Sigmoid colon (tissue), 7 donors: ENCODE results near the gene SEMA4F. TPM values are rescaled to one million over a fixed set of nuclear protein-coding genes. Genes with fewer than 3 reads are reported as not detected.

Experiments used
- DNase-seq: peaks from one replicate; pipeline ENCODE4 v3.0.0-alpha.2; 2019
- H3K27ac ChIP-seq, 4 donors: fragments of 200-600 bp; sonication (generic); one replicate each; pipeline ENCODE4 v1.5.1; 2016 to 2019; ENCODE audit warnings: mild to moderate bottlenecking in 1 of 4
- H3K27me3 ChIP-seq, 3 donors: fragments of 200-600 bp; sonication (generic); one replicate each; pipeline ENCODE4 v1.5.1; 2019; ENCODE audit warnings: mild to moderate bottlenecking in 1 of 3
- H3K36me3 ChIP-seq, 4 donors: fragments of 200-600 bp; sonication (generic); one replicate each; pipeline ENCODE4 v1.5.1; 2016 to 2019
- H3K4me1 ChIP-seq, 4 donors: fragments of 200-600 bp; sonication (generic); one replicate each; pipeline ENCODE4 v1.5.1; 2017 to 2019
- H3K4me3 ChIP-seq, 4 donors: fragments of 200-600 bp; sonication (generic); one replicate each; pipeline ENCODE4 v1.5.1; 2017 to 2019; ENCODE audit warnings: mild to moderate bottlenecking in 2 of 4, moderate library complexity in 1 of 4
- H3K9me3 ChIP-seq, 4 donors: fragments of 200-600 bp in 3 of 4; sonication (generic) in 3 of 4; one replicate each; pipeline versions ENCODE4 v1.5.1 to v1.6.1; 2013 to 2019
- EP300 ChIP-seq, 4 donors: sonication (generic); formaldehyde crosslinking; IDR thresholded peaks; one replicate each; pipeline ENCODE4 v1.6.1; 2017; ENCODE audit warnings: antibody characterized with exemption in 4 of 4
- POLR2A ChIP-seq, 2 donors: fragments of 450-650 bp; IDR thresholded peaks; one replicate each; pipeline ENCODE4 v1.6.1; 2016; ENCODE audit warnings: antibody characterized with exemption in 2 of 2, mild to moderate bottlenecking in 2 of 2, moderate library complexity in 2 of 2
- POLR2AphosphoS5 ChIP-seq, 4 donors: sonication (generic); formaldehyde crosslinking; IDR thresholded peaks; one replicate each; pipeline ENCODE4 v1.6.1; 2017; ENCODE audit warnings: antibody characterized with exemption in 4 of 4
- WGBS, 2 donors: extraction: QIAGEN DNeasy Blood & Tissue Kit; methylation state at CpG; one replicate each; pipeline ENCODE4 v1.1.7; 2013; 5-methylcytosine and 5-hydroxymethylcytosine counted together
- intact Hi-C: fragments of 100-400 bp; cut with DNase I; formaldehyde crosslinking; loops from one replicate; pipeline ENCODE4 v1.15.1; 2023
- polyA plus RNA-seq, 3 donors: library from polyadenylated mRNA; stranded (reverse); fragments of 200-250 nt; gene quantifications; one replicate each; pipeline ENCODE4 v1.2.3, GENCODE V29; 2013
- total RNA-seq, 4 donors: library from RNA; depleted of rRNA; stranded (reverse); fragments of >200 nt; gene quantifications; one replicate each; pipeline ENCODE4 v1.1.0, GENCODE V29; 2016
- TF ChIP-seq, protein P1 (sequence below), 4 experiments: fragments of 450-650 bp in 3 of 4; fragments of 200-600 bp in 1 of 4; IDR thresholded peaks; one replicate each; pipeline ENCODE4 v1.5.1; 2016 to 2019; ENCODE audit warnings: antibody characterized with exemption in 4 of 4, mild to moderate bottlenecking in 3 of 4, moderate library complexity in 2 of 4
- donor health status: healthy with polysubstance abuse.
- donor health status: Bipolar disorder and iron deficiency.
- donor health status: healthy.

Gene SEMA4F
- total and polyA plus RNA-seq, 7 donors, result 0.69 to 5.5 (median 3.2) TPM

DNA sequence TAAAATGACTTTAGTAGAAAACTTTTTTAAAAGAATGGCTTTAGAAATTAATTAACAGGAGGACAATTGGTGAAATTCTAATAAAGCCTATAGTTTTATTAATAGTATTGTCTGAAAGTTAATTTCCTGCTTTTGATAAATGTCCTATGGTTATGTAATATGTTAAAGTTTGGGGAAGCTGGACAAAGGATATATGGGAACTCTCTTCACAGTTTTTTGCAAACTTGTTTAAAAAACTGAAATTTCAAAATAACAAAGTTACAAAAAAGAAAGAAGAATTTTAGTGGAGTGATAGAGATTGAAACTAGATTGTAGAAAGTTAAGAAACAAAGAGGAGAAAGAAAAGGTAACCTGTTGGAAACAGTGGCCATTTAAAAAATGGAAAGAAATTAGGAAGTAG lies 67.3 kb downstream of the SEMA4F start:
- Histone ChIP-seq H3K4me1 (no peaks in the 10 kb centered on the region), H3K4me3 (no peak overlapping the region), H3K27ac (no peak overlapping the region), H3K36me3 (no peaks in the 10 kb centered on the region), H3K9me3 (no peaks in the 10 kb centered on the region), H3K27me3 (peaks cover 0 to 4% (median 0%) of the 10 kb centered on the region in 3 donors)
- no peak for DNase-seq
- intact Hi-C loops, result no loop called here
- TF ChIP-seq, protein P1, sequence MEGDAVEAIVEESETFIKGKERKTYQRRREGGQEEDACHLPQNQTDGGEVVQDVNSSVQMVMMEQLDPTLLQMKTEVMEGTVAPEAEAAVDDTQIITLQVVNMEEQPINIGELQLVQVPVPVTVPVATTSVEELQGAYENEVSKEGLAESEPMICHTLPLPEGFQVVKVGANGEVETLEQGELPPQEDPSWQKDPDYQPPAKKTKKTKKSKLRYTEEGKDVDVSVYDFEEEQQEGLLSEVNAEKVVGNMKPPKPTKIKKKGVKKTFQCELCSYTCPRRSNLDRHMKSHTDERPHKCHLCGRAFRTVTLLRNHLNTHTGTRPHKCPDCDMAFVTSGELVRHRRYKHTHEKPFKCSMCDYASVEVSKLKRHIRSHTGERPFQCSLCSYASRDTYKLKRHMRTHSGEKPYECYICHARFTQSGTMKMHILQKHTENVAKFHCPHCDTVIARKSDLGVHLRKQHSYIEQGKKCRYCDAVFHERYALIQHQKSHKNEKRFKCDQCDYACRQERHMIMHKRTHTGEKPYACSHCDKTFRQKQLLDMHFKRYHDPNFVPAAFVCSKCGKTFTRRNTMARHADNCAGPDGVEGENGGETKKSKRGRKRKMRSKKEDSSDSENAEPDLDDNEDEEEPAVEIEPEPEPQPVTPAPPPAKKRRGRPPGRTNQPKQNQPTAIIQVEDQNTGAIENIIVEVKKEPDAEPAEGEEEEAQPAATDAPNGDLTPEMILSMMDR (IDR thresholded peaks at IDR 0.05), result no peak
- TF ChIP-seq POLR2AphosphoS5 (IDR thresholded peaks at IDR 0.05) (no peak), EP300 (IDR thresholded peaks at IDR 0.05) (no peak), POLR2A (IDR thresholded peaks at IDR 0.05) (no peak)

DNA sequence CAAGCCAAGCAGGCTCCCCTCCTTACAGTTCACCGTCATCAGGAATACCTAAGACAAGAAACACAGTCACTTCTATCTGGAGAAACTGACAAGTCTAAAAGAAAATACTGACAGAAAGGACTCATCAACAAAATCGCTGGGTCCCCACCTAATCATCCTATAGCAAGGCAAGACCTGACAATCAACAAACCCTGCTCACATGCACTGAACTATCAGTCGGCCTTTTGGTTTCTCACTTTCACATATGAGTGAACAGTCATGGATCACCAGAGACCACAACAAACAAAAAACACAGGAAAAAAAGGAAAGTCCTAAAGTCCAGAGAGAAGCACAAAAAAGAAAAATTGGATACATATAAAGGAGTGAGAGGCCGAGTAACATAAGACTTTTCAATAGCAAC lies 70.4 kb downstream of the SEMA4F start:
- DNase-seq, result no peak

DNA sequence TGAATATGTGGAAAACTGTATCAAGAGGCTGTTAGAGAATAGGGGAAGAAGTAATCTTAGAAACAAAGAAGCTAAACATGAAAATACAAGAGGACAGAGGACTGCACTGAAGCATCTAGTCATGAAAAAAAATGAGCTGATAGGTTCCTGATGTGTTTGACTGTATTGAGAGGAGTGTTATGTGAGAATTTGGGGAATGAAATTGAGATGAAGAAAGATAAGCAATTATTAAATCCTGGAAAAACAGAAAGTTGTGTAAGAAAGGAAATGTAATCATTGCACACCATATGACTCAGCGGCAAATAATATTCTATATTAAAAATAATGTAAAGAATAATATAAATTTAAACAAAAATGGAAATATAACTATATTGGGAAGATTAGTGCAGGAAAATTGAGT lies 71.2 kb downstream of the SEMA4F start:
- DNase-seq, result no peak
- H3K27ac ChIP-seq, result no peak overlapping the region
- peaks cover 0 to 4% (median 0%) of the 10 kb centered on the region in 3 donors for H3K27me3 ChIP-seq
- WGBS, 2 donors, result 93% methylated on average over 1 of the region's 1 CpG
- H3K4me3 ChIP-seq, result no peak overlapping the region
- intact Hi-C loops, result no loop called here
- TF ChIP-seq, protein P1 (IDR thresholded peaks at IDR 0.05), result no peak
- TF ChIP-seq POLR2AphosphoS5 (IDR thresholded peaks at IDR 0.05), result no peak
- no peak for TF ChIP-seq EP300 (IDR thresholded peaks at IDR 0.05)
- no peak for TF ChIP-seq POLR2A (IDR thresholded peaks at IDR 0.05)
- no peaks in the 10 kb centered on the region for H3K9me3 ChIP-seq
- H3K4me1 ChIP-seq, result no peaks in the 10 kb centered on the region
- no peaks in the 10 kb centered on the region for H3K36me3 ChIP-seq

More for the DNA sequence above, 70.4 kb downstream of the SEMA4F start:
- Histone ChIP-seq H3K4me3 (no peak overlapping the region), H3K36me3 (no peaks in the 10 kb centered on the region), H3K27ac (no peak overlapping the region), H3K27me3 (peaks cover 0 to 4% (median 0%) of the 10 kb centered on the region in 3 donors), H3K9me3 (no peaks in the 10 kb centered on the region), H3K4me1 (no peaks in the 10 kb centered on the region)
- no peak for TF ChIP-seq EP300 (IDR thresholded peaks at IDR 0.05)
- no peak for TF ChIP-seq POLR2AphosphoS5 (IDR thresholded peaks at IDR 0.05)
- TF ChIP-seq, protein P1 (IDR thresholded peaks at IDR 0.05), result no peak
- TF ChIP-seq POLR2A (IDR thresholded peaks at IDR 0.05), result no peak
- intact Hi-C loops, result no loop called here
- WGBS, 2 donors, result 90 to 92% methylated on average over 4 of the region's 4 CpGs

- intact Hi-C loops, result no loop called here
- Histone ChIP-seq H3K27me3 (no peaks in the 10 kb centered on the region), H3K36me3 (no peaks in the 10 kb centered on the region), H3K27ac (no peak overlapping the region), H3K4me3 (no peak overlapping the region), H3K9me3 (no peaks in the 10 kb centered on the region), H3K4me1 (no peaks in the 10 kb centered on the region)
- WGBS, 2 donors, result 84 to 91% methylated on average over 2 of the region's 2 CpGs
- no peak for DNase-seq
- no peak for TF ChIP-seq POLR2AphosphoS5 (IDR thresholded peaks at IDR 0.05)
- no peak for TF ChIP-seq EP300 (IDR thresholded peaks at IDR 0.05)
- TF ChIP-seq, protein P1 (IDR thresholded peaks at IDR 0.05), result no peak
- TF ChIP-seq POLR2A (IDR thresholded peaks at IDR 0.05), result no peak
Measured at GRCh38 chr2:74728842-74729241, 74.8 kb downstream of the SEMA4F start.

DNA sequence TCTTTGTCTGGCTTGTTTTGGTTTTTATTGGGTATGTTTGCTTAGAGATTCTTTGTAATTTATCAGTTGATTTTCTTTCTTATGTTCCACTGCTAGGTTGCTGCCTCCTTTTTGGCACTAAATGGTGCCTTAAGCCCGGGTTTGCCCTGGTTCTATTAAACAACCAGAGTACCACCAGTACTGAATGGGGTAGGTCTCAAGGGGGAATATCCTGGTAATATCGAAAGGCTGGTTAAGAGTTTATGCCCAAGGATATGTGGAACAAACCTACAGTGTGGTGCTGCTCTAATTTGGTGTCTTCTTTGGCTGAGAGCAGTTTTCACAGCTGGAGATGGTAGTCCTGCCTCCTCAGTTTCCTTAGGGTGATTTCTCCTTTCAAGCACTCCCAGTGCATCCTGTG lies 76.5 kb downstream of the SEMA4F start:
- no peaks in the 10 kb centered on the region for H3K9me3 ChIP-seq
- no peak overlapping the region for H3K27ac ChIP-seq
- H3K4me3 ChIP-seq, result no peak overlapping the region
- TF ChIP-seq POLR2AphosphoS5 (IDR thresholded peaks at IDR 0.05) (no peak), EP300 (IDR thresholded peaks at IDR 0.05) (no peak), POLR2A (IDR thresholded peaks at IDR 0.05) (no peak)
- TF ChIP-seq, protein P1 (IDR thresholded peaks at IDR 0.05), result no peak
- H3K36me3 ChIP-seq, result no peaks in the 10 kb centered on the region
- DNase-seq, result no peak
- WGBS, 2 donors, result 92 to 93% methylated on average over 2 of the region's 2 CpGs
- intact Hi-C loops, result no loop called here
- no peaks in the 10 kb centered on the region for H3K27me3 ChIP-seq
- no peaks in the 10 kb centered on the region for H3K4me1 ChIP-seq
